Esophagus muscularis mucosa (tissue), 4 donors: ENCODE results near the gene STK24. TPM values are rescaled to one million over a fixed set of nuclear protein-coding genes. Genes with fewer than 3 reads are reported as not detected.

Experiments used
- DNase-seq: peaks from one replicate; pipeline ENCODE4 v3.0.0-alpha.2; 2017; ENCODE audit errors: extremely low spot score
- H3K27ac ChIP-seq, 4 donors: fragments of 200-600 bp; sonication (generic); replicated peaks in 1 of 4; 1 replicate in 3 of 4; 2 replicates in 1 of 4; pipeline ENCODE4 v1.5.1; 2016 to 2019; ENCODE audit warnings: mild to moderate bottlenecking in 1 of 4
- H3K27me3 ChIP-seq, 4 donors: fragments of 200-600 bp; sonication (generic); one replicate each; pipeline versions ENCODE4 v1.5.1 to v1.6.0; 2016 to 2019
- H3K36me3 ChIP-seq, 4 donors: fragments of 200-600 bp; sonication (generic); one replicate each; pipeline ENCODE4 v1.5.1; 2016 to 2019
- H3K4me1 ChIP-seq, 4 donors: fragments of 200-600 bp; sonication (generic); one replicate each; pipeline ENCODE4 v1.5.1; 2016 to 2019
- H3K4me3 ChIP-seq, 4 donors: fragments of 200-600 bp; sonication (generic); 1 replicate in 2 of 4; 2 replicates in 2 of 4; pipeline ENCODE4 v1.5.1; 2016 to 2019; ENCODE audit warnings: mild to moderate bottlenecking in 4 of 4, moderate library complexity in 1 of 4
- H3K9me3 ChIP-seq, 4 donors: fragments of 200-600 bp; sonication (generic); 1 replicate in 3 of 4; 2 replicates in 1 of 4; pipeline ENCODE4 v1.5.1; 2016 to 2019
- EP300 ChIP-seq: sonication (generic); formaldehyde crosslinking; IDR thresholded peaks from one replicate; pipeline ENCODE4 v1.6.1; 2017; ENCODE audit warnings: antibody characterized with exemption
- POLR2A ChIP-seq: fragments of 450-650 bp; IDR thresholded peaks from one replicate; pipeline ENCODE4 v1.6.1; 2017; ENCODE audit warnings: antibody characterized with exemption, moderate library complexity, mild to moderate bottlenecking, low read depth
- POLR2AphosphoS5 ChIP-seq, 2 donors: sonication (generic); formaldehyde crosslinking; IDR thresholded peaks; one replicate each; pipeline ENCODE4 v1.6.1; 2017; ENCODE audit warnings: antibody characterized with exemption in 2 of 2
- WGBS: methylation state at CpG from one replicate; pipeline ENCODE4 v1.1.5; 2018; 5-methylcytosine and 5-hydroxymethylcytosine counted together
- intact Hi-C: fragments of 100-400 bp; cut with DNase I; formaldehyde crosslinking; loops from one replicate; pipeline ENCODE4 v1.15.1; 2023
- total RNA-seq, 4 donors: library from RNA; depleted of rRNA; stranded (reverse); fragments of >200 nt; gene quantifications; one replicate each; pipeline versions ENCODE4 v1.1.0 to v1.2.1, GENCODE V29; 2016
- TF ChIP-seq, protein P1 (sequence below), 3 experiments: fragments of 200-600 bp in 2 of 3; fragments of 450-650 bp in 1 of 3; sonication (generic) in 2 of 3; IDR thresholded peaks; one replicate each; pipeline ENCODE4 v1.5.1; 2017 to 2019; ENCODE audit warnings: antibody characterized with exemption in 3 of 3, mild to moderate bottlenecking in 2 of 3, moderate library complexity in 1 of 3

The STK24 gene
- total RNA-seq, 4 donors from 2014 or later = 61.9 to 108 (median 96.7) TPM

DNA sequence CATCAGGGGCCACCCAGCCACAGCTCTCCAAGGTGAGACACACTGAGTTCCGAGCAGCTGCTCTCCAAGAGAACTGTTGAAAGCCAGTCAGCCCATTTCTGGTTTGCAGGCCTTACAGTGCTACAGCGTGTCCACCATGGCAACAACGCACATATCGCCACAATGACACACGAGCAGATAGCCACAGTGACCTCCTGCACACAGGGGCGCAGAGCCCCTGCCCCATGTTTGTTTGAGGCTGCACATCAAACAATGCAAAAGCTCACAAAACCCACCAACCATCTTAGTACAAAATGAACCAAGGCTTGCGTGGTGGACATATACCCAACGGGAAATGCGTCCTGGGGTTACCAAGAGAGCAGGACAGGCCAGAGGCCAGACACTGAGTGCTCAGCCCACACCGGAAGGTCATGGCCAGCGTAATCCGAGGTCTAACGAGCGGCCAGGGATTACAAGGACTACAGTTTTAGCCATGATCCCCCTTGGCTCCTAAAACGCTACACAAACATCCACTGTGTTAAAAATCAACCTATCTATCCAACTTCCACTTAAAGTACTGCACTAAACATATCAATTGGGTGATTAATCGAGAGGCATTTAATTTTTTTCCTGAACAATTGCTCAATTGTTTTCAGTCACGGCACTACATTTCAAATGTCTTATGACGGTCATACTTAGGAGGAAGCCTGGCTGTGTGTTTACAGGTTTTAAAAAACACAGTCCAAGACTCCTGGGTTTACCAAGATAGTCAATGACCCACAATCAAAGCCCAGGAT lies 56.0 kb downstream of the STK24 start:
- no peaks in the 10 kb centered on the region for H3K9me3 ChIP-seq
- intact Hi-C loops = no loop called here

DNA sequence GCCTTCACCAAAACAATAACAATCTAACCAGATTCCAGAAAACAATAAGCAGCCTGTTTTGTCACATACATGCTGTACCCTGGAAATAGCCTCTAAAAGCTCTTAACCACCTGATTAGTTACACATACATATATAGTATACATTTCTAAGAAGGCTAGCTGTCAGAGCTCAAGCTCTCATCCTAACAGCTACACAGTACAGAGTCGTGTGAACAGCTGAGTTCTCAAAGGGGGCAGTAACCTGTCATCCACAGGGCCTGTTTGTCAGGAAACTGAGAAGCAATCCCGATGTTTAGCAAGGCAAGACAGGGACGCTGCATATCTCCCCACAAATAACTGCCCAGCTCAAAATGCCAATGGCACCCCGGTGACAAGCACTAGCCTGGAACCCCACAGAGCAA lies 56.9 kb downstream of the STK24 start:
- Histone ChIP-seq H3K9me3 (no peaks in the 10 kb centered on the region), H3K4me3 (no peak overlapping the region), H3K27me3 (no peaks in the 10 kb centered on the region), H3K27ac (no peak overlapping the region), H3K4me1 (peaks cover 61 to 71% (median 67%) of the 10 kb centered on the region in 4 donors), H3K36me3 (peaks cover 0 to 7% (median 3%) of the 10 kb centered on the region in 4 donors)
- TF ChIP-seq POLR2AphosphoS5 (IDR thresholded peaks at IDR 0.05) = no peak
- TF ChIP-seq, protein P1, sequence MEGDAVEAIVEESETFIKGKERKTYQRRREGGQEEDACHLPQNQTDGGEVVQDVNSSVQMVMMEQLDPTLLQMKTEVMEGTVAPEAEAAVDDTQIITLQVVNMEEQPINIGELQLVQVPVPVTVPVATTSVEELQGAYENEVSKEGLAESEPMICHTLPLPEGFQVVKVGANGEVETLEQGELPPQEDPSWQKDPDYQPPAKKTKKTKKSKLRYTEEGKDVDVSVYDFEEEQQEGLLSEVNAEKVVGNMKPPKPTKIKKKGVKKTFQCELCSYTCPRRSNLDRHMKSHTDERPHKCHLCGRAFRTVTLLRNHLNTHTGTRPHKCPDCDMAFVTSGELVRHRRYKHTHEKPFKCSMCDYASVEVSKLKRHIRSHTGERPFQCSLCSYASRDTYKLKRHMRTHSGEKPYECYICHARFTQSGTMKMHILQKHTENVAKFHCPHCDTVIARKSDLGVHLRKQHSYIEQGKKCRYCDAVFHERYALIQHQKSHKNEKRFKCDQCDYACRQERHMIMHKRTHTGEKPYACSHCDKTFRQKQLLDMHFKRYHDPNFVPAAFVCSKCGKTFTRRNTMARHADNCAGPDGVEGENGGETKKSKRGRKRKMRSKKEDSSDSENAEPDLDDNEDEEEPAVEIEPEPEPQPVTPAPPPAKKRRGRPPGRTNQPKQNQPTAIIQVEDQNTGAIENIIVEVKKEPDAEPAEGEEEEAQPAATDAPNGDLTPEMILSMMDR (IDR thresholded peaks at IDR 0.05) = no peak
- no peak for TF ChIP-seq EP300
- no peak for TF ChIP-seq POLR2A
- WGBS = 68% methylated on average over 3 of the region's 4 CpGs
- intact Hi-C loops = no loop called here
- no peak for DNase-seq

More for the DNA sequence above, 56.0 kb downstream of the STK24 start:
- no peak for TF ChIP-seq POLR2A
- Histone ChIP-seq H3K4me1 (peaks cover 64 to 76% (median 70%) of the 10 kb centered on the region in 4 donors), H3K4me3 (no peak overlapping the region), H3K27ac (no peak overlapping the region), H3K27me3 (no peaks in the 10 kb centered on the region), H3K36me3 (peaks cover 0 to 7% (median 3%) of the 10 kb centered on the region in 4 donors)
- no peak for DNase-seq
- WGBS = 89% methylated on average over 12 of the region's 18 CpGs

DNA sequence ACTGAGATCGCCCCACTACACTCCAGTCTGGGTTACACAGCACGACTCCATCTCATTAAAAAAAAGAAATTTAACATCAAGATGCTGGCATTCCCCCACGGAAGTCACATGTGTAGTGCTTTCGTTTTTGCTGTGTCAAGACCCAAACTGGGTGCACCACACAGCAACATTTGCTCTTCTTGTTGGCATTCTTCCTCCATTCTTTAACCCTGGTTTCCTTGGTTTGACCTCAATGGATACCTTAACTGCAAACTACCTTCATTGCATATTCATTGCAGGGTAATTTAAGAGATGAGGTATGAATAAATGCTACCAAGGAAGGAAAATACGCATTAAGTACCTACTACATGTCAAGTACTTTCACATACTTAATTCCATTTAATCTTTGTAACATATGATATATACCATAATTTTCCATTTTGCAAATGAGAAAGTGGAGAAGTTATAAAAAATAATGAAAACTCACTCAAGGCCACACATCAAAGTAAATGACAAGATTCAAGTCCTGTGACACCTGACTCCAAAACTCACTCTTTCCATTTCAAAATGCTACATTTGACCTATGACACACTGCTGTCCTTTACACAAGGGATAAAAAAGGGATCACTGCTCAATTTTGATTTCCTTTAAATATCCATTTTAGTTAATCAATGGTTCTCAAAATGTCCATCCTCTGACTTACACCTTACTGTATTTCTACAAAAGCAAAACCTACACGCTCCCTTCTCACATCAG lies 59.2 kb downstream of the STK24 start:
- no peak for TF ChIP-seq POLR2A
- TF ChIP-seq, protein P1 (IDR thresholded peaks at IDR 0.05) = no peak
- no peak for TF ChIP-seq EP300
- no peak for TF ChIP-seq POLR2AphosphoS5 (IDR thresholded peaks at IDR 0.05)

DNA sequence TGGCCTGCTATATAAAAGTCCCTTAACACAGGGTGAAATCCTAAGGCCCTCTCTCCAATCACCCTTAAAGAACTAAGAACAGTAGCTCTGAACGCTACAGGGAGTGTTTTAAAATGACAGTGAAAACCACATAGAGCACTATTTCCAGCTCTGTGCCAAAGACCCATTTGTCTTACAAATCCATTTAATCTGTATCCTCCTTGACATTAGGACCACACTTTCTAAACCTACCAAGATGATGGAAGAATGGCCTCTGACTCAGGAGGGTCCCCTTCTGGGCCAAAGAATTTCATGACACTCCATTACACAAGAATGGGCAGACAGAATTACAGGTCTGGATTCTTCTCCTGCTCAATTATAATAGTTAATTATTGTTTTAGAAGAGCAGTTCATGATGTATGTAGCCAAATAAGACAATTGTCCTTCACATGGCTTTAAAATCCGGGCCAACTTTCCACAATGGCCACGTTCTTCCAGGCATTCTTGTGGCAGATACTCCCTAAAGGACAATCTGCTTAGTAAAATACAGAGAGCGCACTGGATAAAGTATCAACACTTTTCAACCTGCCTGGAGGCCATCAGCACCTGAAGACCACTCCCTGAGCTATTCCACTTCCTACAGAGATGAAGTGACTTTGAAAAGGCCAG lies 61.0 kb downstream of the STK24 start:
- Histone ChIP-seq H3K27ac (no peak overlapping the region), H3K36me3 (peaks cover 0 to 9% (median 3%) of the 10 kb centered on the region in 4 donors), H3K27me3 (no peaks in the 10 kb centered on the region), H3K4me1 (peaks cover 31 to 54% (median 38%) of the 10 kb centered on the region in 4 donors), H3K9me3 (no peaks in the 10 kb centered on the region), H3K4me3 (no peak overlapping the region)
- intact Hi-C loops = no loop called here
- TF ChIP-seq, protein P1 (IDR thresholded peaks at IDR 0.05) = no peak
- TF ChIP-seq POLR2AphosphoS5 (IDR thresholded peaks at IDR 0.05) (no peak), EP300 (no peak), POLR2A (no peak)
- WGBS = 73% methylated on average over 4 of the region's 4 CpGs
- DNase-seq = no peak

More for the DNA sequence above, 59.2 kb downstream of the STK24 start:
- intact Hi-C loops = no loop called here
- Histone ChIP-seq H3K27ac (no peak overlapping the region), H3K4me3 (no peak overlapping the region), H3K4me1 (peaks cover 44 to 65% (median 52%) of the 10 kb centered on the region in 4 donors), H3K36me3 (peaks cover 0 to 9% (median 3%) of the 10 kb centered on the region in 4 donors), H3K27me3 (no peaks in the 10 kb centered on the region), H3K9me3 (no peaks in the 10 kb centered on the region)
- WGBS = 78% methylated on average over 6 of the region's 6 CpGs
- no peak for DNase-seq

DNA sequence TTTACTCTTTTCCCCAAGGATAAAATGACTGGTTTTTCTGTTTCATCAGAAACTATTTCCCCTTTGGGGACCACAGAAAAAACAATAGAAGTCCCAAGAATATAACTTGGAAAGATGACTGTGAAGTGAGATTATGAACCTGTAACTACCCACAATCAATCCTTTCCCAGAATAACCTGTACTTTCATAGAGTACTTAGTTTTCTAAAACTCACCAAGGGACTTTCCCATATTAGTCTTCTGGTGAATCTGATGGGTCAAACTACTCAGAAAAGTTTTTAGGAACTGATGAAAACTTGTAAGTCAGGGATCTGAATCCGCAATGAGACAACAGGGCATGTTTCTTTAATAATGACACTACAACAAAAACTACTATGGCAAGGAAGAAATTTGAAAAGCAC lies 62.6 kb downstream of the STK24 start:
- H3K27ac ChIP-seq = no peak overlapping the region
- H3K36me3 ChIP-seq = peaks cover 0 to 9% (median 3%) of the 10 kb centered on the region in 4 donors
- intact Hi-C loops = no loop called here
- peaks cover 31 to 55% (median 32%) of the 10 kb centered on the region in 4 donors for H3K4me1 ChIP-seq
- TF ChIP-seq, protein P1 (IDR thresholded peaks at IDR 0.05) = no peak
- TF ChIP-seq POLR2A (no peak), POLR2AphosphoS5 (IDR thresholded peaks at IDR 0.05) (no peak), EP300 (no peak)
- no peaks in the 10 kb centered on the region for H3K9me3 ChIP-seq
- no peaks in the 10 kb centered on the region for H3K27me3 ChIP-seq
- H3K4me3 ChIP-seq = no peak overlapping the region
- DNase-seq = no peak
- WGBS = 100% methylated on average over 1 of the region's 1 CpG
